WTC11 (cell line): ENCODE data around the gene RHOH.

Source experiments
- ATF1 ChIP-seq: sonication (generic); formaldehyde crosslinking; IDR thresholded peaks from 2 replicates; pipeline ENCODE4 v1.8.1; 2023; ENCODE audit warnings: mild to moderate bottlenecking, moderate library complexity, missing genetic modification reagents
- ESRRA ChIP-seq: sonication (generic); formaldehyde crosslinking; IDR thresholded peaks from 2 replicates; pipeline ENCODE4 v1.8.1; 2022; ENCODE audit warnings: mild to moderate bottlenecking, missing genetic modification reagents, borderline replicate concordance
- GABPB1 ChIP-seq: sonication (generic); formaldehyde crosslinking; IDR thresholded peaks from 2 replicates; pipeline ENCODE4 v1.8.1; 2023; ENCODE audit warnings: mild to moderate bottlenecking, missing genetic modification reagents
- JUN ChIP-seq: sonication (generic); formaldehyde crosslinking; IDR thresholded peaks from 2 replicates; pipeline ENCODE4 v1.8.0; 2023; ENCODE audit warnings: mild to moderate bottlenecking, missing genetic modification reagents
- NFE2L1 ChIP-seq: sonication (generic); formaldehyde crosslinking; IDR thresholded peaks from 2 replicates; pipeline ENCODE4 v1.8.1; 2023; ENCODE audit warnings: missing genetic modification reagents
- TCF7 ChIP-seq: sonication (generic); formaldehyde crosslinking; IDR thresholded peaks from 2 replicates; pipeline ENCODE4 v1.8.0; 2022; ENCODE audit warnings: mild to moderate bottlenecking, low read depth, missing genetic modification reagents, moderate library complexity
- TEAD4 ChIP-seq: sonication (generic); formaldehyde crosslinking; IDR thresholded peaks from 2 replicates; pipeline ENCODE4 v1.8.0; 2022; ENCODE audit warnings: mild to moderate bottlenecking, missing genetic modification reagents
- TF ChIP-seq, protein P1 (sequence below): fragments of 200-600 bp; IDR thresholded peaks from 2 replicates; pipeline ENCODE4 v1.8.0; 2022; ENCODE audit warnings: antibody characterized with exemption
- TF ChIP-seq, protein P2 (sequence below): sonication (generic); formaldehyde crosslinking; IDR thresholded peaks from 2 replicates; pipeline ENCODE4 v1.8.0; 2022; ENCODE audit warnings: missing genetic modification reagents
- TF ChIP-seq, protein P3 (sequence below): sonication (generic); formaldehyde crosslinking; IDR thresholded peaks from 2 replicates; pipeline ENCODE4 v1.8.0; 2022; ENCODE audit warnings: mild to moderate bottlenecking, missing genetic modification reagents
- TF ChIP-seq, protein P4 (sequence below): sonication (generic); formaldehyde crosslinking; IDR thresholded peaks from 2 replicates; pipeline ENCODE4 v1.8.1; 2022; ENCODE audit warnings: low read depth, missing genetic modification reagents, borderline replicate concordance
- TF ChIP-seq, protein P5 (sequence below): sonication (generic); formaldehyde crosslinking; conservative IDR thresholded peaks from 2 replicates; pipeline ENCODE4 v1.8.1; 2023; ENCODE audit warnings: mild to moderate bottlenecking, low read depth, missing genetic modification reagents, moderate library complexity
- TF ChIP-seq, protein P6 (sequence below): sonication (generic); formaldehyde crosslinking; IDR thresholded peaks from 2 replicates; pipeline ENCODE4 v1.8.0; 2022; ENCODE audit warnings: mild to moderate bottlenecking, missing genetic modification reagents
- TF ChIP-seq, protein P7 (sequence below): sonication (generic); formaldehyde crosslinking; conservative IDR thresholded peaks from 2 replicates; pipeline ENCODE4 v1.8.1; 2022; ENCODE audit warnings: mild to moderate bottlenecking, missing genetic modification reagents

DNA sequence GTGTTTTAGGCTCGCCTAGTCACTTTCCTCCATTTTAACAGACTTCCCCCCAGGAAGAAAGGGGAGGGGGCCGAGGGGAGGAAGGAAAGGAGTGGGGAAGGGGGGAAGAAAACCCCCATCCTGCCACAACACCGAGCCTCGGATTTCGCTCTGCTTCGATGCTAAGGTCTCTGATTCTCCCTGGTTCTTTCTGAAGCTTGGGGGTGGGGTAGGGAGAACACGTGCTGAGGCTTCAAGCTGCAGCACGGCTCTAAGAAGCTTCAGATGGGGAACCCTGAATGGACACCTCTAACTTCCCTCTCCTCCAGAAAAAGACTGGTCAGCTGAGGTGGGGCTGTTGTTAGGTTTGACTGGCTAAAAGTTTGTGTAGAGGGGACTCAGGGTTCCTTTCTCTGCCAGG lies 61.8 kb downstream of the RHOH start:
- TF ChIP-seq TCF7 (CRISPR knock-in tag) = no peak
- TF ChIP-seq, protein P1, sequence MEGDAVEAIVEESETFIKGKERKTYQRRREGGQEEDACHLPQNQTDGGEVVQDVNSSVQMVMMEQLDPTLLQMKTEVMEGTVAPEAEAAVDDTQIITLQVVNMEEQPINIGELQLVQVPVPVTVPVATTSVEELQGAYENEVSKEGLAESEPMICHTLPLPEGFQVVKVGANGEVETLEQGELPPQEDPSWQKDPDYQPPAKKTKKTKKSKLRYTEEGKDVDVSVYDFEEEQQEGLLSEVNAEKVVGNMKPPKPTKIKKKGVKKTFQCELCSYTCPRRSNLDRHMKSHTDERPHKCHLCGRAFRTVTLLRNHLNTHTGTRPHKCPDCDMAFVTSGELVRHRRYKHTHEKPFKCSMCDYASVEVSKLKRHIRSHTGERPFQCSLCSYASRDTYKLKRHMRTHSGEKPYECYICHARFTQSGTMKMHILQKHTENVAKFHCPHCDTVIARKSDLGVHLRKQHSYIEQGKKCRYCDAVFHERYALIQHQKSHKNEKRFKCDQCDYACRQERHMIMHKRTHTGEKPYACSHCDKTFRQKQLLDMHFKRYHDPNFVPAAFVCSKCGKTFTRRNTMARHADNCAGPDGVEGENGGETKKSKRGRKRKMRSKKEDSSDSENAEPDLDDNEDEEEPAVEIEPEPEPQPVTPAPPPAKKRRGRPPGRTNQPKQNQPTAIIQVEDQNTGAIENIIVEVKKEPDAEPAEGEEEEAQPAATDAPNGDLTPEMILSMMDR = no peak
- TF ChIP-seq, protein P2, sequence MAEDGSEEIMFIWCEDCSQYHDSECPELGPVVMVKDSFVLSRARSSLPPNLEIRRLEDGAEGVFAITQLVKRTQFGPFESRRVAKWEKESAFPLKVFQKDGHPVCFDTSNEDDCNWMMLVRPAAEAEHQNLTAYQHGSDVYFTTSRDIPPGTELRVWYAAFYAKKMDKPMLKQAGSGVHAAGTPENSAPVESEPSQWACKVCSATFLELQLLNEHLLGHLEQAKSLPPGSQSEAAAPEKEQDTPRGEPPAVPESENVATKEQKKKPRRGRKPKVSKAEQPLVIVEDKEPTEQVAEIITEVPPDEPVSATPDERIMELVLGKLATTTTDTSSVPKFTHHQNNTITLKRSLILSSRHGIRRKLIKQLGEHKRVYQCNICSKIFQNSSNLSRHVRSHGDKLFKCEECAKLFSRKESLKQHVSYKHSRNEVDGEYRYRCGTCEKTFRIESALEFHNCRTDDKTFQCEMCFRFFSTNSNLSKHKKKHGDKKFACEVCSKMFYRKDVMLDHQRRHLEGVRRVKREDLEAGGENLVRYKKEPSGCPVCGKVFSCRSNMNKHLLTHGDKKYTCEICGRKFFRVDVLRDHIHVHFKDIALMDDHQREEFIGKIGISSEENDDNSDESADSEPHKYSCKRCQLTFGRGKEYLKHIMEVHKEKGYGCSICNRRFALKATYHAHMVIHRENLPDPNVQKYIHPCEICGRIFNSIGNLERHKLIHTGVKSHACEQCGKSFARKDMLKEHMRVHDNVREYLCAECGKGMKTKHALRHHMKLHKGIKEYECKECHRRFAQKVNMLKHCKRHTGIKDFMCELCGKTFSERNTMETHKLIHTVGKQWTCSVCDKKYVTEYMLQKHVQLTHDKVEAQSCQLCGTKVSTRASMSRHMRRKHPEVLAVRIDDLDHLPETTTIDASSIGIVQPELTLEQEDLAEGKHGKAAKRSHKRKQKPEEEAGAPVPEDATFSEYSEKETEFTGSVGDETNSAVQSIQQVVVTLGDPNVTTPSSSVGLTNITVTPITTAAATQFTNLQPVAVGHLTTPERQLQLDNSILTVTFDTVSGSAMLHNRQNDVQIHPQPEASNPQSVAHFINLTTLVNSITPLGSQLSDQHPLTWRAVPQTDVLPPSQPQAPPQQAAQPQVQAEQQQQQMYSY (CRISPR knock-in tag) = no peak
- no peak for TF ChIP-seq GABPB1 (CRISPR knock-in tag)
- TF ChIP-seq, protein P3, sequence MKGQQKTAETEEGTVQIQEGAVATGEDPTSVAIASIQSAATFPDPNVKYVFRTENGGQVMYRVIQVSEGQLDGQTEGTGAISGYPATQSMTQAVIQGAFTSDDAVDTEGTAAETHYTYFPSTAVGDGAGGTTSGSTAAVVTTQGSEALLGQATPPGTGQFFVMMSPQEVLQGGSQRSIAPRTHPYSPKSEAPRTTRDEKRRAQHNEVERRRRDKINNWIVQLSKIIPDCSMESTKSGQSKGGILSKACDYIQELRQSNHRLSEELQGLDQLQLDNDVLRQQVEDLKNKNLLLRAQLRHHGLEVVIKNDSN (CRISPR knock-in tag) = no peak
- no peak for TF ChIP-seq ESRRA (CRISPR knock-in tag)
- TF ChIP-seq, protein P4, sequence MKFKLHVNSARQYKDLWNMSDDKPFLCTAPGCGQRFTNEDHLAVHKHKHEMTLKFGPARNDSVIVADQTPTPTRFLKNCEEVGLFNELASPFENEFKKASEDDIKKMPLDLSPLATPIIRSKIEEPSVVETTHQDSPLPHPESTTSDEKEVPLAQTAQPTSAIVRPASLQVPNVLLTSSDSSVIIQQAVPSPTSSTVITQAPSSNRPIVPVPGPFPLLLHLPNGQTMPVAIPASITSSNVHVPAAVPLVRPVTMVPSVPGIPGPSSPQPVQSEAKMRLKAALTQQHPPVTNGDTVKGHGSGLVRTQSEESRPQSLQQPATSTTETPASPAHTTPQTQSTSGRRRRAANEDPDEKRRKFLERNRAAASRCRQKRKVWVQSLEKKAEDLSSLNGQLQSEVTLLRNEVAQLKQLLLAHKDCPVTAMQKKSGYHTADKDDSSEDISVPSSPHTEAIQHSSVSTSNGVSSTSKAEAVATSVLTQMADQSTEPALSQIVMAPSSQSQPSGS (CRISPR knock-in tag) = no peak
- no peak for TF ChIP-seq NFE2L1 (CRISPR knock-in tag)
- no peak for TF ChIP-seq ATF1 (CRISPR knock-in tag)
- TF ChIP-seq JUN (CRISPR knock-in tag) = no peak
- TF ChIP-seq, protein P5, sequence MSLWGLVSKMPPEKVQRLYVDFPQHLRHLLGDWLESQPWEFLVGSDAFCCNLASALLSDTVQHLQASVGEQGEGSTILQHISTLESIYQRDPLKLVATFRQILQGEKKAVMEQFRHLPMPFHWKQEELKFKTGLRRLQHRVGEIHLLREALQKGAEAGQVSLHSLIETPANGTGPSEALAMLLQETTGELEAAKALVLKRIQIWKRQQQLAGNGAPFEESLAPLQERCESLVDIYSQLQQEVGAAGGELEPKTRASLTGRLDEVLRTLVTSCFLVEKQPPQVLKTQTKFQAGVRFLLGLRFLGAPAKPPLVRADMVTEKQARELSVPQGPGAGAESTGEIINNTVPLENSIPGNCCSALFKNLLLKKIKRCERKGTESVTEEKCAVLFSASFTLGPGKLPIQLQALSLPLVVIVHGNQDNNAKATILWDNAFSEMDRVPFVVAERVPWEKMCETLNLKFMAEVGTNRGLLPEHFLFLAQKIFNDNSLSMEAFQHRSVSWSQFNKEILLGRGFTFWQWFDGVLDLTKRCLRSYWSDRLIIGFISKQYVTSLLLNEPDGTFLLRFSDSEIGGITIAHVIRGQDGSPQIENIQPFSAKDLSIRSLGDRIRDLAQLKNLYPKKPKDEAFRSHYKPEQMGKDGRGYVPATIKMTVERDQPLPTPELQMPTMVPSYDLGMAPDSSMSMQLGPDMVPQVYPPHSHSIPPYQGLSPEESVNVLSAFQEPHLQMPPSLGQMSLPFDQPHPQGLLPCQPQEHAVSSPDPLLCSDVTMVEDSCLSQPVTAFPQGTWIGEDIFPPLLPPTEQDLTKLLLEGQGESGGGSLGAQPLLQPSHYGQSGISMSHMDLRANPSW (CRISPR knock-in tag) = no peak
- TF ChIP-seq, protein P6, sequence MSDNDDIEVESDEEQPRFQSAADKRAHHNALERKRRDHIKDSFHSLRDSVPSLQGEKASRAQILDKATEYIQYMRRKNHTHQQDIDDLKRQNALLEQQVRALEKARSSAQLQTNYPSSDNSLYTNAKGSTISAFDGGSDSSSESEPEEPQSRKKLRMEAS (CRISPR knock-in tag) = 0 out of 2 replicates have a peak, but pooled peaks have one; percentile 30
- no peak for TF ChIP-seq TEAD4 (CRISPR knock-in tag)
- TF ChIP-seq, protein P7, sequence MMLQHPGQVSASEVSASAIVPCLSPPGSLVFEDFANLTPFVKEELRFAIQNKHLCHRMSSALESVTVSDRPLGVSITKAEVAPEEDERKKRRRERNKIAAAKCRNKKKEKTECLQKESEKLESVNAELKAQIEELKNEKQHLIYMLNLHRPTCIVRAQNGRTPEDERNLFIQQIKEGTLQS (CRISPR knock-in tag) = no peak
